Measurements from ENCODE around the gene FGGY.

- no peak for TF ChIP-seq CTCF (IDR thresholded peaks at IDR 0.05)
- TF ChIP-seq POLR2A (IDR thresholded peaks at IDR 0.05): no peak
Measured at GRCh38 chr1:59504276-59504675, 207.4 kb downstream of the FGGY start.

Measured in uterus (tissue), 2 donors.